ENCODE measurements around the gene CDK16.
A peak's percentile ranks its signal among the peaks of the same experiment; 100 is the strongest.

CDK16 gene

GRCh38 chrX:47217121-47217851, 1.2 kb upstream of the CDK16 start:
- Histone ChIP-seq H3K9me3 (ENCODE audit: control insufficient read depth in 2 of 2, low read length in 2 of 2) (no peaks in the 10 kb centered on the region), H3K27ac (ENCODE audit: low read depth in 2 of 2, low read length in 2 of 2) (peak overlapping the region; percentile 87 to 93), H3K4me3 (ENCODE audit: low read length in 2 of 2) (peak overlapping the region; percentile 84 to 91), H3K36me3 (ENCODE audit: control insufficient read depth in 2 of 2, insufficient read depth in 2 of 2, low read length in 2 of 2) (peaks cover 37 to 39% of the 10 kb centered on the region in 2 donors), H3K4me1 (ENCODE audit: control insufficient read depth in 2 of 2, insufficient read depth in 2 of 2, low read length in 2 of 2) (peaks cover 21 to 30% of the 10 kb centered on the region in 2 donors), H3K27me3 (ENCODE audit: control insufficient read depth in 2 of 2, insufficient read depth in 2 of 2, low read length in 2 of 2) (no peaks in the 10 kb centered on the region), H3K9ac (ENCODE audit: low read depth in 1 of 2, low read length in 2 of 2) (peak overlapping the region; percentile 54 to 64)

- peak overlapping the region; percentile 84 to 91 for H3K4me3 ChIP-seq (ENCODE audit: low read length in 2 of 2)
- peaks cover 31 to 34% of the 10 kb centered on the region in 2 donors for H3K36me3 ChIP-seq (ENCODE audit: control insufficient read depth in 2 of 2, insufficient read depth in 2 of 2, low read length in 2 of 2)
- peak overlapping the region; percentile 87 to 93 for H3K27ac ChIP-seq (ENCODE audit: low read depth in 2 of 2, low read length in 2 of 2)
- H3K4me1 ChIP-seq (ENCODE audit: control insufficient read depth in 2 of 2, insufficient read depth in 2 of 2, low read length in 2 of 2) = peaks cover 21 to 30% of the 10 kb centered on the region in 2 donors
- H3K9me3 ChIP-seq (ENCODE audit: control insufficient read depth in 2 of 2, low read length in 2 of 2) = no peaks in the 10 kb centered on the region
- H3K27me3 ChIP-seq (ENCODE audit: control insufficient read depth in 2 of 2, insufficient read depth in 2 of 2, low read length in 2 of 2) = no peaks in the 10 kb centered on the region
- peak overlapping the region; percentile 78 to 88 for H3K9ac ChIP-seq (ENCODE audit: low read depth in 1 of 2, low read length in 2 of 2)
Measured at GRCh38 chrX:47217852-47218279, 615 bp upstream of the CDK16 start.

- no peaks in the 10 kb centered on the region for H3K27me3 ChIP-seq (ENCODE audit: control insufficient read depth in 2 of 2, insufficient read depth in 2 of 2, low read length in 2 of 2)
- peak overlapping the region; percentile 78 to 88 for H3K9ac ChIP-seq (ENCODE audit: low read depth in 1 of 2, low read length in 2 of 2)
- no peaks in the 10 kb centered on the region for H3K9me3 ChIP-seq (ENCODE audit: control insufficient read depth in 2 of 2, low read length in 2 of 2)
- peaks cover 21 to 30% of the 10 kb centered on the region in 2 donors for H3K4me1 ChIP-seq (ENCODE audit: control insufficient read depth in 2 of 2, insufficient read depth in 2 of 2, low read length in 2 of 2)
- peak overlapping the region; percentile 84 to 91 for H3K4me3 ChIP-seq (ENCODE audit: low read length in 2 of 2)
- H3K36me3 ChIP-seq (ENCODE audit: control insufficient read depth in 2 of 2, insufficient read depth in 2 of 2, low read length in 2 of 2) = peaks cover 35 to 37% of the 10 kb centered on the region in 2 donors
- peak overlapping the region; percentile 87 to 93 for H3K27ac ChIP-seq (ENCODE audit: low read depth in 2 of 2, low read length in 2 of 2)
Measured at GRCh38 chrX:47218920-47219815, 687 bp downstream of the CDK16 start.

- peaks cover 38 to 39% of the 10 kb centered on the region in 2 donors for H3K36me3 ChIP-seq (ENCODE audit: control insufficient read depth in 2 of 2, insufficient read depth in 2 of 2, low read length in 2 of 2)
- peaks cover 18 to 24% of the 10 kb centered on the region in 2 donors for H3K4me1 ChIP-seq (ENCODE audit: control insufficient read depth in 2 of 2, insufficient read depth in 2 of 2, low read length in 2 of 2)
- no peak overlapping the region for H3K9ac ChIP-seq (ENCODE audit: low read depth in 1 of 2, low read length in 2 of 2)
- H3K9me3 ChIP-seq (ENCODE audit: control insufficient read depth in 2 of 2, low read length in 2 of 2) = no peaks in the 10 kb centered on the region
- no peak overlapping the region for H3K4me3 ChIP-seq (ENCODE audit: low read length in 2 of 2)
- H3K27me3 ChIP-seq (ENCODE audit: control insufficient read depth in 2 of 2, insufficient read depth in 2 of 2, low read length in 2 of 2) = no peaks in the 10 kb centered on the region
- H3K27ac ChIP-seq (ENCODE audit: low read depth in 2 of 2, low read length in 2 of 2) = no peak overlapping the region
Measured at GRCh38 chrX:47221756-47222155, 3.3 kb downstream of the CDK16 start.

- Histone ChIP-seq H3K36me3 (ENCODE audit: control insufficient read depth in 2 of 2, insufficient read depth in 2 of 2, low read length in 2 of 2) (peaks cover 42 to 48% of the 10 kb centered on the region in 2 donors), H3K9ac (ENCODE audit: low read depth in 1 of 2, low read length in 2 of 2) (no peak overlapping the region), H3K4me3 (ENCODE audit: low read length in 2 of 2) (no peak overlapping the region), H3K4me1 (ENCODE audit: control insufficient read depth in 2 of 2, insufficient read depth in 2 of 2, low read length in 2 of 2) (peaks cover 9 to 18% of the 10 kb centered on the region in 2 donors), H3K9me3 (ENCODE audit: control insufficient read depth in 2 of 2, low read length in 2 of 2) (no peaks in the 10 kb centered on the region), H3K27ac (ENCODE audit: low read depth in 2 of 2, low read length in 2 of 2) (no peak overlapping the region), H3K27me3 (ENCODE audit: control insufficient read depth in 2 of 2, insufficient read depth in 2 of 2, low read length in 2 of 2) (no peaks in the 10 kb centered on the region)
Measured at GRCh38 chrX:47222751-47223350, 4.4 kb downstream of the CDK16 start.

GRCh38 chrX:47223476-47224250, 5.2 kb downstream of the CDK16 start:
- no peak overlapping the region for H3K27ac ChIP-seq (ENCODE audit: low read depth in 2 of 2, low read length in 2 of 2)
- no peak overlapping the region for H3K9ac ChIP-seq (ENCODE audit: low read depth in 1 of 2, low read length in 2 of 2)
- H3K27me3 ChIP-seq (ENCODE audit: control insufficient read depth in 2 of 2, insufficient read depth in 2 of 2, low read length in 2 of 2) = no peaks in the 10 kb centered on the region
- no peak overlapping the region for H3K4me3 ChIP-seq (ENCODE audit: low read length in 2 of 2)
- peaks cover 9 to 18% of the 10 kb centered on the region in 2 donors for H3K4me1 ChIP-seq (ENCODE audit: control insufficient read depth in 2 of 2, insufficient read depth in 2 of 2, low read length in 2 of 2)
- no peaks in the 10 kb centered on the region for H3K9me3 ChIP-seq (ENCODE audit: control insufficient read depth in 2 of 2, low read length in 2 of 2)
- peaks cover 48 to 53% of the 10 kb centered on the region in 2 donors for H3K36me3 ChIP-seq (ENCODE audit: control insufficient read depth in 2 of 2, insufficient read depth in 2 of 2, low read length in 2 of 2)

- Histone ChIP-seq H3K36me3 (ENCODE audit: control insufficient read depth in 2 of 2, insufficient read depth in 2 of 2, low read length in 2 of 2) (peaks cover 51 to 56% of the 10 kb centered on the region in 2 donors), H3K9me3 (ENCODE audit: control insufficient read depth in 2 of 2, low read length in 2 of 2) (no peaks in the 10 kb centered on the region), H3K4me1 (ENCODE audit: control insufficient read depth in 2 of 2, insufficient read depth in 2 of 2, low read length in 2 of 2) (peaks cover 6 to 15% of the 10 kb centered on the region in 2 donors), H3K9ac (ENCODE audit: low read depth in 1 of 2, low read length in 2 of 2) (no peak overlapping the region), H3K27me3 (ENCODE audit: control insufficient read depth in 2 of 2, insufficient read depth in 2 of 2, low read length in 2 of 2) (no peaks in the 10 kb centered on the region), H3K4me3 (ENCODE audit: low read length in 2 of 2) (no peak overlapping the region), H3K27ac (ENCODE audit: low read depth in 2 of 2, low read length in 2 of 2) (no peak overlapping the region)
Measured at GRCh38 chrX:47224266-47224895, 5.9 kb downstream of the CDK16 start.

GRCh38 chrX:47224896-47225290, 6.4 kb downstream of the CDK16 start:
- peaks cover 4 to 10% of the 10 kb centered on the region in 2 donors for H3K4me1 ChIP-seq (ENCODE audit: control insufficient read depth in 2 of 2, insufficient read depth in 2 of 2, low read length in 2 of 2)
- H3K4me3 ChIP-seq (ENCODE audit: low read length in 2 of 2) = no peak overlapping the region
- no peaks in the 10 kb centered on the region for H3K27me3 ChIP-seq (ENCODE audit: control insufficient read depth in 2 of 2, insufficient read depth in 2 of 2, low read length in 2 of 2)
- no peak overlapping the region for H3K27ac ChIP-seq (ENCODE audit: low read depth in 2 of 2, low read length in 2 of 2)
- no peaks in the 10 kb centered on the region for H3K9me3 ChIP-seq (ENCODE audit: control insufficient read depth in 2 of 2, low read length in 2 of 2)
- H3K9ac ChIP-seq (ENCODE audit: low read depth in 1 of 2, low read length in 2 of 2) = no peak overlapping the region
- H3K36me3 ChIP-seq (ENCODE audit: control insufficient read depth in 2 of 2, insufficient read depth in 2 of 2, low read length in 2 of 2) = peaks cover 51 to 56% of the 10 kb centered on the region in 2 donors

- H3K27me3 ChIP-seq (ENCODE audit: control insufficient read depth in 2 of 2, insufficient read depth in 2 of 2, low read length in 2 of 2) = peaks cover 0 to 2% of the 10 kb centered on the region in 2 donors
- H3K36me3 ChIP-seq (ENCODE audit: control insufficient read depth in 2 of 2, insufficient read depth in 2 of 2, low read length in 2 of 2) = peaks cover 51 to 56% of the 10 kb centered on the region in 2 donors
- H3K9me3 ChIP-seq (ENCODE audit: control insufficient read depth in 2 of 2, low read length in 2 of 2) = no peaks in the 10 kb centered on the region
Measured at GRCh38 chrX:47226071-47226470, 7.6 kb downstream of the CDK16 start.

More at GRCh38 chrX:47226071-47226470, 7.6 kb downstream of the CDK16 start:
- Histone ChIP-seq H3K9ac (ENCODE audit: low read depth in 1 of 2, low read length in 2 of 2) (no peak overlapping the region), H3K27ac (ENCODE audit: low read depth in 2 of 2, low read length in 2 of 2) (no peak overlapping the region), H3K4me1 (ENCODE audit: control insufficient read depth in 2 of 2, insufficient read depth in 2 of 2, low read length in 2 of 2) (no peaks in the 10 kb centered on the region), H3K4me3 (ENCODE audit: low read length in 2 of 2) (no peak overlapping the region)
